ENCODE results near the gene MEI1.
A peak's percentile ranks its signal among the peaks of the same experiment; 100 is the strongest.

The MEI1 gene

GRCh38 chr22:41752011-41752970 lies 53.0 kb downstream of the MEI1 start:
- no peak overlapping the region for H3K27ac ChIP-seq
- no peak for TF ChIP-seq ZFX (IDR thresholded peaks at IDR 0.05)
- TF ChIP-seq, protein P1, sequence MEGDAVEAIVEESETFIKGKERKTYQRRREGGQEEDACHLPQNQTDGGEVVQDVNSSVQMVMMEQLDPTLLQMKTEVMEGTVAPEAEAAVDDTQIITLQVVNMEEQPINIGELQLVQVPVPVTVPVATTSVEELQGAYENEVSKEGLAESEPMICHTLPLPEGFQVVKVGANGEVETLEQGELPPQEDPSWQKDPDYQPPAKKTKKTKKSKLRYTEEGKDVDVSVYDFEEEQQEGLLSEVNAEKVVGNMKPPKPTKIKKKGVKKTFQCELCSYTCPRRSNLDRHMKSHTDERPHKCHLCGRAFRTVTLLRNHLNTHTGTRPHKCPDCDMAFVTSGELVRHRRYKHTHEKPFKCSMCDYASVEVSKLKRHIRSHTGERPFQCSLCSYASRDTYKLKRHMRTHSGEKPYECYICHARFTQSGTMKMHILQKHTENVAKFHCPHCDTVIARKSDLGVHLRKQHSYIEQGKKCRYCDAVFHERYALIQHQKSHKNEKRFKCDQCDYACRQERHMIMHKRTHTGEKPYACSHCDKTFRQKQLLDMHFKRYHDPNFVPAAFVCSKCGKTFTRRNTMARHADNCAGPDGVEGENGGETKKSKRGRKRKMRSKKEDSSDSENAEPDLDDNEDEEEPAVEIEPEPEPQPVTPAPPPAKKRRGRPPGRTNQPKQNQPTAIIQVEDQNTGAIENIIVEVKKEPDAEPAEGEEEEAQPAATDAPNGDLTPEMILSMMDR (conservative IDR thresholded peaks at IDR 0.05), result no peak

- no peak overlapping the region for H3K27ac ChIP-seq
- no peak for TF ChIP-seq ZFX (IDR thresholded peaks at IDR 0.05)
- TF ChIP-seq, protein P1 (conservative IDR thresholded peaks at IDR 0.05), result no peak
These were observed 54.7 kb downstream of the MEI1 start for GRCh38 chr22:41753984-41754383.

DNA sequence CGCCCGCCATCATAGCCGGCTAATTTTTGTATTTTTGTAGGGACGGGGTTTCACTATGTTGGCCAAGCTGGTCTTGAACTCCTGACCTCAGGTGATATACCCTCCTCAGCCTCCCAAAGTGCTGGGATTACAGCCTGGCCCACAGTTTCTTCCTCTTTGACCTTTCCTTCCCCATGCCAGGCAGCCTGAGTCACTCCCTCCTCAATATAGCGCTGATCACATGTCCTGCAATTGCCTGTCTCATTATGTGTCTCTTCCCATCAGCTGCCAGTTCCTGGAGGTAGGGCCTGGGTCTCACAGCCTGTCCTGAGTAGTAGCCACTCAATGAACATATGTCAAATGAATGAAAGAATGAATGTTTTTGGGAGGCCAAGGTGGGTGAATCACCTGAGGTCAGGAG lies 58.2 kb downstream of the MEI1 start:
- H3K27ac ChIP-seq, result no peak overlapping the region

GRCh38 chr22:41758231-41758630 lies 58.9 kb downstream of the MEI1 start:
- no peak overlapping the region for H3K27ac ChIP-seq
- no peak for TF ChIP-seq ZFX (IDR thresholded peaks at IDR 0.05)
- TF ChIP-seq, protein P1 (conservative IDR thresholded peaks at IDR 0.05), result no peak

More for the DNA sequence above, 58.2 kb downstream of the MEI1 start:
- TF ChIP-seq, protein P1 (conservative IDR thresholded peaks at IDR 0.05), result no peak
- TF ChIP-seq ZFX (IDR thresholded peaks at IDR 0.05), result no peak

DNA sequence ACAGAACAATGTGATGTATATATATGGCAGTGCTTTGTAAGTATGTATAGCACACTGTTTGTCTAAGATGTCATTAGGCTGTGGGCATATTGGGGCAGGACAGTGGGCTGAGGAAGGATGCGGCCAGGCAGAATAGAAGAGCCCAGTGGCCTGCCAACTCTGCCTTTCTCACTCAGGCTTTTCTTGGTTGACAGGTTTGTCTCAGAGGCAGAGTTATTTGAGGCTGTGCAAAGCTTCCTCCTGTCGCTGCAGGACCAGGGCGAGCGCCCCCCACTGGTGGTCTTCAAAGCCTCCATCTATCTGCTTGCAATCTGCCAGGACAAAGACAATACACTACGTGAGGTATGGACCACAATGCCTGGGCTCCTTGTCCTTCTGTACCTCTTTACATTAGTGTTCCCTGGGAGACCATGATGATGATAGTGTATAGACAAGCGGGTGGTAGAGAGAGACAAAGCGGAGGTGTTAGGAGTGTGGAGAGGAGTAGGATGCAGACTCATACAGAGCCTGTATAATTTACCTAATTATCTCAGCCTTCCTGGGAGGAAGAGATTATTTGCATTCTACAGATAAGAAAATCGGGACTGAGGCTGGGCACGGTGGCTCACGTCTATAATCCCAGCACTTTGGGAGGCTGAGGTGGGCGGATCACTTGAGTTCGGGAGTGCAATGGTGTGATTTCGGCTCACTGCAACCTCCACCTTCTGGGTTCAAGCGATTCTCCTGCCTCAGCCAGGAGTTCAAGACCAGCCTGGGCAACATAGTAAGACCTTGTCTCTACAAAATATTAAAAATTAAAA lies 63.9 kb downstream of the MEI1 start:
- H3K27ac ChIP-seq, result no peak overlapping the region
- TF ChIP-seq ZFX (IDR thresholded peaks at IDR 0.05), result no peak
- TF ChIP-seq, protein P1 (conservative IDR thresholded peaks at IDR 0.05), result peak; percentile 66

DNA sequence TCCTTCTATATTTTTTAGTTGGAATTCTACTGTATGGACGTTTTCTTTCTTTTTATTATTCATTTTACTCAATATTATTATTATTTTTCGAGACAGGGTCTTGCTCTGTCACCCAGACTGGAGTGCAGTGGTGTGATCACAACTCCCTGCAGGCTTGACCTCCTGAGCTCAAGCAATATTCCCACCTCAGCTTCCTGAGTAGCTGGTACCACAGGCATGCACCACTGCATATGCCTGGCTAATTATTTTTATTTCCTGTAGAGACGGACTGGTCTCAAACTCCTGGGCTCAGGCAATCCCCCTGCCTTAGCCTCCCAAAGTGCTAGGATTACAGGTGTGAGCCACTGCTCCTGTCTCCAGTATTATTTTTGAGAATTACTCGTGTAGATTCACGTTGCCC lies 67.2 kb downstream of the MEI1 start:
- H3K27ac ChIP-seq, result no peak overlapping the region
- TF ChIP-seq, protein P1 (conservative IDR thresholded peaks at IDR 0.05), result no peak
- TF ChIP-seq ZFX (IDR thresholded peaks at IDR 0.05), result no peak

DNA sequence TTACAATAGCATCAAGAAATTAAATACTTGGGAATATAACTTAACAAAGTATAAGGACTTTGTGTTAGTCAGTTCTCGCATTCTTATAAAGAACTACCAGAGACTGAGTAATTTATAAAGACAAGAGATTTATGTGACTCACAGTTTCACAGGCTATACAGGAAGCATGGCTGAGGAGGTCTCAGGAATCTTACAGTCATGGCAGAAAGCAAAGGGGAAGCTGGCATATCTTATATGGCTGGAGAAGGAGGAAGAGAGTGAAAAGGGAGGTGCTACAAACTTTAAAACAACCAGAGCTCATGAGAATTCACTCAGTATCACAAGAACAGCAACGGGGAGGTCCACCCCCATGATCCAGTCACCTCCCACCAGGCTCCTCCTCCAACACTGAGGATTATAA lies 69.1 kb downstream of the MEI1 start:
- no peak overlapping the region for H3K27ac ChIP-seq

More for the DNA sequence above, 69.1 kb downstream of the MEI1 start:
- no peak for TF ChIP-seq ZFX (IDR thresholded peaks at IDR 0.05)
- TF ChIP-seq, protein P1 (conservative IDR thresholded peaks at IDR 0.05), result no peak

Measured in C4-2B (cell line).